Suprapubic skin (tissue), 4 donors: ENCODE data around the gene SUZ12. TPM values are rescaled to one million over a fixed set of nuclear protein-coding genes. Genes with fewer than 3 reads are reported as not detected.
"Not testable (repeated sequence)": the region's sequence is repeated elsewhere in the genome, so short reads cannot be mapped to it uniquely, and the experiment has no call there.

Source experiments
- DNase-seq, 2 donors: peaks; one replicate each; pipeline ENCODE4 v3.0.0-alpha.2; 2019; ENCODE audit warnings: low spot score in 2 of 2
- H3K27ac ChIP-seq: fragments of 200-600 bp; sonication (generic); one replicate; pipeline ENCODE4 v1.5.1; 2019
- H3K27me3 ChIP-seq: fragments of 200-600 bp; sonication (generic); one replicate; pipeline ENCODE4 v1.5.1; 2019
- H3K36me3 ChIP-seq: fragments of 200-600 bp; sonication (generic); one replicate; pipeline ENCODE4 v1.5.1; 2019
- H3K4me1 ChIP-seq: fragments of 200-600 bp; sonication (generic); one replicate; pipeline ENCODE4 v1.5.1; 2019
- H3K4me3 ChIP-seq: fragments of 200-600 bp; sonication (generic); one replicate; pipeline ENCODE4 v1.5.1; 2019; ENCODE audit warnings: mild to moderate bottlenecking
- H3K9me3 ChIP-seq: fragments of 200-600 bp; sonication (generic); one replicate; pipeline ENCODE4 v1.5.1; 2019
- CTCF ChIP-seq, 2 donors: fragments of 200-600 bp in 1 of 2; fragments of 450-650 bp in 1 of 2; sonication (generic) in 1 of 2; IDR thresholded peaks; one replicate each; pipeline ENCODE4 v1.5.1; 2016 to 2019; ENCODE audit warnings: antibody characterized with exemption in 2 of 2, mild to moderate bottlenecking in 1 of 2, moderate library complexity in 1 of 2
- EP300 ChIP-seq: sonication (generic); formaldehyde crosslinking; IDR thresholded peaks from one replicate; pipeline ENCODE4 v1.6.1; 2017; ENCODE audit warnings: antibody characterized with exemption
- POLR2A ChIP-seq, 2 donors: fragments of 450-650 bp; IDR thresholded peaks; one replicate each; pipeline ENCODE4 v1.6.1; 2017; ENCODE audit warnings: antibody characterized with exemption in 2 of 2, mild to moderate bottlenecking in 2 of 2, moderate library complexity in 2 of 2
- POLR2AphosphoS5 ChIP-seq, 3 donors: sonication (generic); formaldehyde crosslinking; IDR thresholded peaks; one replicate each; pipeline ENCODE4 v1.6.1; 2017; ENCODE audit warnings: antibody characterized with exemption in 3 of 3
- WGBS: methylation state at CpG from one replicate; pipeline ENCODE4 v1.1.5; 2018; 5-methylcytosine and 5-hydroxymethylcytosine counted together
- total RNA-seq, 4 donors: library from RNA; depleted of rRNA; stranded (reverse); fragments of >200 nt; gene quantifications; one replicate each; pipeline ENCODE4 v1.1.0, GENCODE V29; 2016

SUZ12 gene
- total RNA-seq, 4 donors from 2014 or later = 11.5 to 24.4 (median 14.9) TPM

GRCh38 chr17:31907342-31907962, 29.4 kb upstream of the SUZ12 start:
- H3K4me3 ChIP-seq = no peak overlapping the region
- TF ChIP-seq CTCF (IDR thresholded peaks at IDR 0.05) = no peak
- no peak for TF ChIP-seq EP300
- H3K36me3 ChIP-seq = no peaks in the 10 kb centered on the region
- no peak for DNase-seq
- peaks cover 8% of the 10 kb centered on the region for H3K4me1 ChIP-seq
- H3K27ac ChIP-seq = no peak overlapping the region
- no peaks in the 10 kb centered on the region for H3K9me3 ChIP-seq
- no peaks in the 10 kb centered on the region for H3K27me3 ChIP-seq
- 7% methylated on average over 7 of the region's 7 CpGs for WGBS

GRCh38 chr17:31908386-31908785, 28.4 kb upstream of the SUZ12 start:
- Histone ChIP-seq H3K36me3 (no peaks in the 10 kb centered on the region), H3K4me3 (no peak overlapping the region), H3K9me3 (no peaks in the 10 kb centered on the region), H3K27me3 (no peaks in the 10 kb centered on the region), H3K4me1 (peaks cover 8% of the 10 kb centered on the region), H3K27ac (no peak overlapping the region)
- TF ChIP-seq POLR2AphosphoS5 (IDR thresholded peaks at IDR 0.05) = no peak
- no peak for TF ChIP-seq CTCF (IDR thresholded peaks at IDR 0.05)
- no peak for TF ChIP-seq POLR2A (IDR thresholded peaks at IDR 0.05)
- TF ChIP-seq EP300 = no peak
- no peak for DNase-seq

- not testable (repeated sequence) for H3K36me3 ChIP-seq, DNase-seq, H3K9me3 ChIP-seq, H3K27ac ChIP-seq, H3K4me1 ChIP-seq, H3K4me3 ChIP-seq
- H3K27me3 ChIP-seq = peaks cover 13% of the 10 kb centered on the region
- 53% methylated on average over 6 of the region's 6 CpGs for WGBS
Observed at GRCh38 chr17:31912705-31913104, 24.1 kb upstream of the SUZ12 start.

- H3K27ac ChIP-seq = no peak overlapping the region
- peaks cover 18% of the 10 kb centered on the region for H3K27me3 ChIP-seq
- no peaks in the 10 kb centered on the region for H3K9me3 ChIP-seq
- no peak for TF ChIP-seq POLR2AphosphoS5 (IDR thresholded peaks at IDR 0.05)
- no peak for TF ChIP-seq CTCF (IDR thresholded peaks at IDR 0.05)
- no peak for TF ChIP-seq EP300
- TF ChIP-seq POLR2A (IDR thresholded peaks at IDR 0.05) = no peak
- H3K36me3 ChIP-seq = no peaks in the 10 kb centered on the region
- 85% methylated on average over 3 of the region's 3 CpGs for WGBS
- no peak for DNase-seq
- H3K4me3 ChIP-seq = no peak overlapping the region
- peaks cover 4% of the 10 kb centered on the region for H3K4me1 ChIP-seq
Observed at GRCh38 chr17:31915456-31916100, 21.2 kb upstream of the SUZ12 start.

- TF ChIP-seq POLR2A (IDR thresholded peaks at IDR 0.05) = no peak
- no peak for TF ChIP-seq EP300
- no peak for TF ChIP-seq CTCF (IDR thresholded peaks at IDR 0.05)
- no peak for TF ChIP-seq POLR2AphosphoS5 (IDR thresholded peaks at IDR 0.05)
- Histone ChIP-seq H3K9me3 (no peaks in the 10 kb centered on the region), H3K4me3 (peak overlapping the region; percentile 33), H3K36me3 (no peaks in the 10 kb centered on the region), H3K4me1 (peaks cover 4% of the 10 kb centered on the region), H3K27me3 (peaks cover 18% of the 10 kb centered on the region), H3K27ac (no peak overlapping the region)
- 46% methylated on average over 36 of the region's 36 CpGs for WGBS
- no peak for DNase-seq
Observed at GRCh38 chr17:31916491-31917064, 20.2 kb upstream of the SUZ12 start.
